Head of caudate nucleus (tissue), 42 donors: Measurements from ENCODE around the gene CD82.
A peak's percentile ranks its signal among the peaks of the same experiment; 100 is the strongest.
"Not testable (repeated sequence)": the region's sequence is repeated elsewhere in the genome, so short reads cannot be mapped to it uniquely, and the experiment has no call there.

Source experiments
- DNase-seq, 42 donors: peaks; one replicate each; pipeline versions ENCODE4 v3.0.0 to v3.0.0-alpha.2; 2020 to 2021; ENCODE audit warnings: mixed read lengths in 7 of 42
- intact Hi-C: fragments of 100-400 bp; cut with DNase I; formaldehyde crosslinking; loops from one replicate; pipeline ENCODE4 v1.15.0; 2022

The CD82 gene

DNA sequence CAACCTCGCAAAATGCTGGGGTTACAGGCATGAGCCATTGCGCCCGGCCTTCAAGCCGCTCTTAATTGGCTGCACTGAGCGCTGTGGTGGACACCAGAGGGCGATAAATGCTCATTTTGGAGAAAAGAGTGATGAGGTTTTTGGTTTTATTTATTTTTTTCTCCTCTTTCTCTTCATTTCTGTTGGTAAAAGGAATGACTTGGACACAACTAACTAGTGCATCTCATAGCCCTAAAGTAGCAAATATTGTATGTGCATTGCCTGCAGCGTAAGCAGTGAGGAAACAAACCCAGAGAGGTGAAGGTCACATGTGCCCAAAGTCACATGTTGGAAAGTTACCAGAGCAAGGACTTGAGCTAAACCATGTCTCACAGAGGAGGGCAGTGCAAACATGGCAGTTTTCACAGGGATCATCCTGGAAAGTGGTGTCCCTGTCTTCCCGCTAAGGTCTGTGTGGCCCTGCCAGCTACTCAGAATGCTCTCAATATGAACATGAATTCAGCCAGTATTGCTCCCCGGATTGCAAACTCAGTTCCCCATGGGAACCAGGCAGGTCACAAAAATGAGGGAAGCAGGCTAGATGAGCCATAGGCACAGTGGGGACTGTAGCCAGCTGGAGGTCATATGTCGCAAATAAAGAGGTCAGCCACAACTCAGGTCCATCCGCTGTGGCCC, 8.6 kb upstream of the CD82 start:
- intact Hi-C loops: loop anchor here (2.0 to 10.0 kb wide), 2 partner anchors 60 to 168 kb away; partner anchors contain the start of gene TSPAN18
- DNase-seq: peak; percentile 35 to 92 (median 76)

DNA sequence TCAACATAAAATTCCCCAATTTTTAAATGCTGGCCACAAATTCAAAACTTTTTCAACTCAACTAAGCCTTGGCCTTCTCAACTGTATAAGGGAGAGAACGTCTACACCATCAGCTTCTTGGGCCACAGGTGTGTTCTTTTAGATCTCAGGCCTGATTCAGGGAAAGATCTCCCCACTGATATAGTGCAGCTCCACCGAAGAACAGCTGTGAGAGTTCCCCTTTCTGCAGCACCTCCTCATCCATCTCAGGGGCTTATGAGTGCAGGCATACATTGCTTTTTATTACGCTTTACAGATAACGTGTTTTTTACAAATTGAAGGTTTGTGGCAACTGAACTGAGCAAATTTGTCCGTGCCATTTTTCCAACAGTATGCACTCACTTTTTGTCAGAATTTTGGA, 8.0 kb upstream of the CD82 start:
- intact Hi-C loops: loop anchor here (2.0 to 10.0 kb wide), 2 partner anchors 59 to 167 kb away; partner anchors contain the start of gene TSPAN18
- no peak for DNase-seq

DNA sequence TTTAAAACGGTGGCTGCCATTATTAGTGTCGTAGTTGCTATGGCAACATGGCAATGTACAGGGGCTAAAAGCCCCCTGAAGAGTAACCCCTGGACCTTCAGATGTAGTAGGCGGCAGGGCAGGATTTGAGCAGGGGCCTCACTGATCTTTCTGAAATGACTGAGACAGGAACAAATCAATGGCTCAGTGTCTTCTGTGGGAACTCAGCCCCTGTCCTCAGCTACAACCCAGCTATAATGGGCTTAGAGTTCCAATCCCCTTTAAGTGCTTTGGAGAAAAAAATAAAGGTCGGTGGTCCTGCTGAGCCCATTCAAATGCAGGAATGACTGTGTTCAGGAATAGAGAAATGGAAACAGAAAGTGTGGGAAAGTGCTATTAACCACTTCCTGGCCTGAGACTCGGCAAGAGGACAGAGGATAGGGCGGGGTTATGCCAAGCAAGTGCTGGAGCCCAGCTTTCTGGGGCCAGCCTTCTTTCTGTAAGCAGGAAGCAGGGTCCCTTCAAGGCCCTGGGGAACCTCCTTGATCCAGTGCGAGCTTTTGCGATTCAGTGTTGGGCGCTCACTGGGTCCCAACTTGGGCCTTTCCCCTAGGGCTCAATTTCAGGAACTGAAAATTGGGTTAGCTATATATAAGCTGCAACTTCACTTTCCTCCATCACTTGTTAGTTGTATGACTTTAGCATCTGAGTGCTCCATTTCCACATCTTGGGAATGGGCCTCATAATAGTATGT, 6.1 kb upstream of the CD82 start:
- no peak for DNase-seq
- intact Hi-C loops: loop anchor here (10.0 kb wide), 1 partner anchor 165 kb away; the partner anchor contains the start of gene TSPAN18

GRCh38 chr11:44559940-44560300, 5.5 kb upstream of the CD82 start:
- not testable (repeated sequence) for DNase-seq
- intact Hi-C loops: loop anchor here (5.0 to 10.0 kb wide), 2 partner anchors 165 to 347 kb away; partner anchors contain the start of gene TSPAN18

GRCh38 chr11:44561275-44561805, 4.1 kb upstream of the CD82 start:
- intact Hi-C loops: loop anchor here (5.0 kb wide), 1 partner anchor 346 kb away; no protein-coding TSS in a partner anchor
- DNase-seq: no peak

GRCh38 chr11:44561964-44562734, 3.3 kb upstream of the CD82 start:
- no peak for DNase-seq
- intact Hi-C loops: loop anchor here (5.0 kb wide), 1 partner anchor 345 kb away; no protein-coding TSS in a partner anchor

- DNase-seq: no peak
- intact Hi-C loops: loop anchor here (5.0 kb wide), 1 partner anchor 344 kb away; no protein-coding TSS in a partner anchor
Measured at GRCh38 chr11:44562845-44563460, 2.5 kb upstream of the CD82 start.

DNA sequence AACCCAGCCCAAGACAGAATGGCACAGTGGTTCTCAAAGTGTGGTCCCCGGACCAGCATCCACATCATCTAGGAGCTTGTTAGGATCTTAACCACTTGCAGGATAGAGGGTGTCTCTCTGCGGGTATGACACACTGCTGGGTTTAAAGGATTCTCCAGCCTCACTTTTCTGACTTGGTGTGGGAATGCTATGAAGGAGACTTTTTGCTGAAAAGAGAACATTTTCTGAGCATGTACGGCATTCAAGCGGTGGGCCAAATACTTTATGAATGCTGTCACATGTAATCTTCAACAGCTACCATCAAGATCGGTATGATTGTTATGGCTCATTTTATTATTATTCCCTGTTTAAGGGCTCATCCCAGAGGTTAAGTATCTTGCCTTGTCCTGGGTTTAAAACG, 1.8 kb upstream of the CD82 start:
- intact Hi-C loops: loop anchor here (5.0 kb wide), 1 partner anchor 344 kb away; no protein-coding TSS in a partner anchor
- DNase-seq: no peak

DNA sequence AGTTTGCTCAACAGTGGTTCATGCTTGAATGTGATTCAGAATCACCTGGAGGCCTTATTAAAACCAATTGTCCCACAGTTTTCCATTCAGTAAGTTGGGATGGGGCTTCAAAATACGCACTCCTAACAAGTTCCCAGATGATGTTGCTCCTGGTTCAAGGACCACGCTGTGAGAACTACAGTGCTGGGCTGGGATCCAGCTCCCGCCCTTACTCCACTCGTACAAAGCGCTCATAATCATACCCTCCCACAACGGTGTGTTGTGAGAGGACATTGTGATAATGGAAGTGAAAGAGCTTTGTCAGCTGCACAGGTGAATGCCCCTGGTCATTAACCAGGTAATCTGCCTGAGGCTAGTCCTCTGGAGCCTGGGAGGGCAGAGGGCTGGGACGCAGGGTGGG, 1.3 kb upstream of the CD82 start:
- intact Hi-C loops: loop anchor here (5.0 kb wide), 1 partner anchor 343 kb away; no protein-coding TSS in a partner anchor
- DNase-seq: no peak

GRCh38 chr11:44564670-44565210, 723 bp upstream of the CD82 start:
- DNase-seq: peak in 20 of 42 donors; percentile 26 to 85 (median 48)
- intact Hi-C loops: loop anchor here (5.0 kb wide), 1 partner anchor 343 kb away; no protein-coding TSS in a partner anchor

- intact Hi-C loops: no loop called here
- peak in 1 of 42 donors; percentile 40 for DNase-seq
Measured at GRCh38 chr11:44565953-44566949, 788 bp downstream of the CD82 start.

GRCh38 chr11:44566952-44567875, 1.8 kb downstream of the CD82 start:
- DNase-seq: peak in 2 of 42 donors; percentile 13 to 46
- intact Hi-C loops: no loop called here

- intact Hi-C loops: no loop called here
Measured at GRCh38 chr11:44567876-44568256, 2.4 kb downstream of the CD82 start.

GRCh38 chr11:44568331-44568657, 2.8 kb downstream of the CD82 start:
- intact Hi-C loops: no loop called here
- DNase-seq: no peak

More at GRCh38 chr11:44567876-44568256, 2.4 kb downstream of the CD82 start:
- peak in 1 of 42 donors; percentile 11 for DNase-seq

DNA sequence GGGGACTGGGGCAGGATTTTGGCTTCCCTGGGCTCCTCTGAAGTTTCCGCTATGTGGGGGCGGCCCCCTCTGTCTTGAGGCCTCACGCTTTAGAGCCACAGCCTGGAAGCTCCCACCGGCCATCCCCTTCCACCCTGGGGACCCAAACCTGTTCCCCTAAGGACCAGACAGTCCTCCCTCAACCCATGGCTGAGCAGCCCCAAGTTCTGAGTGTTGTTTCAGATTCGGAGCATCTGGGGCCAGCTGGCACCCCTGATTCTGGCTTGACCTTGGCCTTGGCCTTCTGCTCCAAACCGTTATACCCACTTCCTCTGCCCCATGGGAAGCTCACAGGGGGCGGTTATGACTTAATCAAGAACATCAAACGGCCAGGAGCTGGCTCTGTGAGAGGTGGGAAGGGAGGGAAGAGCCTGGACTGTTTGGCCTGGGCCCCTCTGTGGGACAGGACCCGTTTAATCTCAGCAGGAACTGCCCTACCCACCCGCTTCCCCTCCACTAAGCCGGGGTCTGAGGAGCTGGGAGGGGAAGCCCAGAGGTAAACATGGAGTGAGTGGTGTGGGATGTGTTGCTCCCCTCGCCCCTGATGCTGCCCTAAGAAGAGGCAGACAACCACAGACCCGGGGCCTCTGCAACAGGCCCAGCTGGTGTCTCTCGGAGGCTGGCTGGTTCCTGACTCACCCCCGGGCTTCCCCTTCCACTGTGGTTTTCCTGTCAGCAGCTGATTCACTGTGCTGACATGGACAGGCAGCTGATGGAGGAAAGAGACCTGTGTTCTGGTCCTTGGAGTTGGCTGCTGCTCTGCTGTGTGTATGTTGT, 3.4 kb downstream of the CD82 start:
- intact Hi-C loops: no loop called here
- DNase-seq: peak in 37 of 42 donors; percentile 24 to 85 (median 60)
